ENCODE measurements around the gene CBY2. TPM values are rescaled to one million over a fixed set of nuclear protein-coding genes. Genes with fewer than 3 reads are reported as not detected.

The CBY2 gene
- polyA plus RNA-seq, 1 experiment: not detected

GRCh38 chr13:45742985-45743384 lies 40.9 kb downstream of the CBY2 start:
- CTCF ChIA-PET: no interaction called here
- Histone ChIP-seq H3K36me3 (ENCODE audit: control insufficient read depth, insufficient read depth, low read length) (no peaks in the 10 kb centered on the region), H3K27me3 (ENCODE audit: control insufficient read depth, insufficient read depth, low read length) (no peaks in the 10 kb centered on the region; the same call in 1 of the 2 replicates), H3K4me3 (ENCODE audit: low read depth, low read length) (no peak overlapping the region)
- no peak for TF ChIP-seq CTCF (IDR thresholded peaks at IDR 0.05; ENCODE audit: insufficient read depth, low read depth, low read length)
- POLR2A ChIA-PET: no interaction called here
- no peak for DNase-seq (ENCODE audit: low read depth)

- ChIA-PET POLR2A (no interaction called here), CTCF (interaction anchor here (1.4 kb wide), 1 partner anchor 10 kb away, joined by 3 read pairs; no protein-coding TSS in a partner anchor)
- Histone ChIP-seq H3K27me3 (ENCODE audit: control insufficient read depth, insufficient read depth, low read length) (no peaks in the 10 kb centered on the region; the same call in 1 of the 2 replicates), H3K4me3 (ENCODE audit: low read depth, low read length) (no peak overlapping the region), H3K36me3 (ENCODE audit: control insufficient read depth, insufficient read depth, low read length) (no peaks in the 10 kb centered on the region)
- no peak for TF ChIP-seq CTCF (IDR thresholded peaks at IDR 0.05; ENCODE audit: insufficient read depth, low read depth, low read length)
- no peak for DNase-seq (ENCODE audit: low read depth)
Measured at GRCh38 chr13:45744979-45745378, 42.9 kb downstream of the CBY2 start.

GRCh38 chr13:45747071-45747470 lies 45.0 kb downstream of the CBY2 start:
- CTCF ChIA-PET: interaction anchor here (1.4 kb wide), 1 partner anchor 380 kb away, joined by 3 read pairs; no protein-coding TSS in a partner anchor
- Histone ChIP-seq H3K36me3 (ENCODE audit: control insufficient read depth, insufficient read depth, low read length) (no peaks in the 10 kb centered on the region), H3K27me3 (ENCODE audit: control insufficient read depth, insufficient read depth, low read length) (no peaks in the 10 kb centered on the region; the same call in 1 of the 2 replicates), H3K4me3 (ENCODE audit: low read depth, low read length) (no peak overlapping the region)
- POLR2A ChIA-PET: no interaction called here
- TF ChIP-seq CTCF (IDR thresholded peaks at IDR 0.05; ENCODE audit: insufficient read depth, low read depth, low read length): no peak
- DNase-seq (ENCODE audit: low read depth): no peak

- DNase-seq (ENCODE audit: low read depth): no peak
- TF ChIP-seq CTCF (IDR thresholded peaks at IDR 0.05; ENCODE audit: insufficient read depth, low read depth, low read length): no peak
- H3K4me3 ChIP-seq (ENCODE audit: low read depth, low read length): no peak overlapping the region
- H3K36me3 ChIP-seq (ENCODE audit: control insufficient read depth, insufficient read depth, low read length): no peaks in the 10 kb centered on the region
- no peaks in the 10 kb centered on the region; the same call in 1 of the 2 replicates for H3K27me3 ChIP-seq (ENCODE audit: control insufficient read depth, insufficient read depth, low read length)
- POLR2A ChIA-PET: no interaction called here
- CTCF ChIA-PET: no interaction called here
Measured at GRCh38 chr13:45748941-45749759, 47.0 kb downstream of the CBY2 start.

- Histone ChIP-seq H3K36me3 (ENCODE audit: control insufficient read depth, insufficient read depth, low read length) (no peaks in the 10 kb centered on the region), H3K27me3 (ENCODE audit: control insufficient read depth, insufficient read depth, low read length) (no peaks in the 10 kb centered on the region; the same call in 1 of the 2 replicates), H3K4me3 (ENCODE audit: low read depth, low read length) (no peak overlapping the region)
- ChIA-PET CTCF (no interaction called here), POLR2A (no interaction called here)
- no peak for DNase-seq (ENCODE audit: low read depth)
- TF ChIP-seq CTCF (IDR thresholded peaks at IDR 0.05; ENCODE audit: insufficient read depth, low read depth, low read length): no peak
Measured at GRCh38 chr13:45750566-45750965, 48.4 kb downstream of the CBY2 start.
